ENCODE results near the gene SLC38A1. TPM values are rescaled to one million over a fixed set of nuclear protein-coding genes. Genes with fewer than 3 reads are reported as not detected.

SLC38A1 gene
- polyA plus RNA-seq, 1 of the 3 experiments (the other 2 are of a cell fraction) = 20.7 TPM

- no peaks in the 10 kb centered on the region; a peak in 1 of 4 replicates for H3K4me1 ChIP-seq (ENCODE audit: control insufficient read depth in 1 of 2, insufficient read depth in 2 of 2, low read depth in 1 of 2, low read length in 1 of 2)
- no peaks in the 10 kb centered on the region for H3K79me2 ChIP-seq (ENCODE audit: insufficient read depth)
- POLR2A ChIA-PET = no interaction called here
- H3K36me3 ChIP-seq (replicated peaks in 1 of 2; ENCODE audit: control insufficient read depth in 1 of 2, insufficient read depth in 2 of 2, low read length in 1 of 2) = peaks cover 15 to 17% of the 10 kb centered on the region in 2 experiments
- no peaks in the 10 kb centered on the region for H3K27me3 ChIP-seq (ENCODE audit: insufficient read depth)
- H3F3A ChIP-seq (replicated peaks; ENCODE audit: insufficient read depth) = peaks cover 7% of the 10 kb centered on the region
- H2AFZ ChIP-seq (ENCODE audit: low read depth) = no peak overlapping the region
- WGBS (ENCODE audit: low lambda C conversion rate) = 97% methylated on average over 3 of the region's 3 CpGs
- H3K27ac ChIP-seq (ENCODE audit: low read depth in 2 of 2, low read length in 1 of 2) = no peak overlapping the region
- no peaks in the 10 kb centered on the region for H3K9me3 ChIP-seq
- H3K9me2 ChIP-seq = no peaks in the 10 kb centered on the region
- CTCF ChIA-PET = interaction anchor here (1.2 kb wide), 1 partner anchor 33 kb away, joined by 3 read pairs; no protein-coding TSS in a partner anchor
- no peak overlapping the region for H3K4me2 ChIP-seq
- H4K20me1 ChIP-seq (ENCODE audit: insufficient read depth) = no peaks in the 10 kb centered on the region
- no peak overlapping the region for H3K9ac ChIP-seq
- no peak for DNase-seq
- TF ChIP-seq ELF1 (IDR thresholded peaks at IDR 0.05) (no peak), TCF12 (IDR thresholded peaks at IDR 0.05) (no peak), GABPA (IDR thresholded peaks at IDR 0.05; ENCODE audit: low read depth) (no peak), MEF2A (IDR thresholded peaks at IDR 0.05; ENCODE audit: borderline replicate concordance, low read depth) (no peak)
- no peak overlapping the region for H3K4me3 ChIP-seq (ENCODE audit: low read depth in 2 of 2, low read length in 1 of 2)
These were observed 82.8 kb downstream of the SLC38A1 start for GRCh38 chr12:46186088-46186487.

DNA sequence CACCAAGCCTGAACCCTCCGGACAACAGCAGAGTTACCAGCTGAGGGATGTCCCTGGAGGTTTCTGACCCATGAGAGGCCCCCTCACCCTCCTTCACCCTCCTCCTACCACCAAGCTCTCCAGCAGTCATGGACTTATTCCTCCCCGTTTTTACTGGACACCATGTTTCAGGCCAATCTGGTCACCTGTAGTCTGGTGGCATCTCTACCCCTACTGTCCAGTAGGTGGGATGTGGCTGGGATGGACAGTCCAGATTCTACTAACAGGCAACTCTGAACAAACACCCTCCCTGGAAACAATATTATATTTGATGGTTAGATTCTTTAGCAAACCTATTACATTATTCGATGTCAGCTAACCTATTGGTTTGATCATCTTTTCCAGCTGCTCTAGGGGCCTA lies 83.2 kb downstream of the SLC38A1 start:
- no peak overlapping the region for H2AFZ ChIP-seq (ENCODE audit: low read depth)
- H3K9me3 ChIP-seq = no peaks in the 10 kb centered on the region
- 87% methylated on average over 3 of the region's 3 CpGs for WGBS (ENCODE audit: low lambda C conversion rate)
- H4K20me1 ChIP-seq (ENCODE audit: insufficient read depth) = no peaks in the 10 kb centered on the region
- no peaks in the 10 kb centered on the region for H3K9me2 ChIP-seq
- H3K4me2 ChIP-seq = no peak overlapping the region
- TF ChIP-seq, protein P1, sequence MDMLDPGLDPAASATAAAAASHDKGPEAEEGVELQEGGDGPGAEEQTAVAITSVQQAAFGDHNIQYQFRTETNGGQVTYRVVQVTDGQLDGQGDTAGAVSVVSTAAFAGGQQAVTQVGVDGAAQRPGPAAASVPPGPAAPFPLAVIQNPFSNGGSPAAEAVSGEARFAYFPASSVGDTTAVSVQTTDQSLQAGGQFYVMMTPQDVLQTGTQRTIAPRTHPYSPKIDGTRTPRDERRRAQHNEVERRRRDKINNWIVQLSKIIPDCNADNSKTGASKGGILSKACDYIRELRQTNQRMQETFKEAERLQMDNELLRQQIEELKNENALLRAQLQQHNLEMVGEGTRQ (IDR thresholded peaks at IDR 0.05; ENCODE audit: borderline replicate concordance, low read depth, low read length) = no peak
- TF ChIP-seq RXRA (IDR thresholded peaks at IDR 0.05; ENCODE audit: borderline replicate concordance, low read depth) (no peak), ZBTB33 (IDR thresholded peaks at IDR 0.05; ENCODE audit: borderline replicate concordance, low read depth) (no peak), YY1 (IDR thresholded peaks at IDR 0.05; ENCODE audit: low read depth) (no peak), NRF1 (IDR thresholded peaks at IDR 0.05; ENCODE audit: low read depth, low read length) (no peak), EZH2phosphoT487 (IDR thresholded peaks at IDR 0.05; ENCODE audit: borderline replicate concordance, low read depth) (no peak), TAF1 (IDR thresholded peaks at IDR 0.05; ENCODE audit: borderline replicate concordance, low read depth, low read length) (no peak), FOSL2 (IDR thresholded peaks at IDR 0.05; ENCODE audit: borderline replicate concordance, low read depth) (no peak), PBX3 (IDR thresholded peaks at IDR 0.05) (no peak), MAX (IDR thresholded peaks at IDR 0.05; ENCODE audit: low read depth) (no peak), ELF1 (IDR thresholded peaks at IDR 0.05) (no peak), RAD21 (IDR thresholded peaks at IDR 0.05; ENCODE audit: low read length) (no peak), CHD2 (IDR thresholded peaks at IDR 0.05; ENCODE audit: low read length, partially characterized antibody) (no peak), JUND (IDR thresholded peaks at IDR 0.05) (no peak), NFIC (IDR thresholded peaks at IDR 0.05; ENCODE audit: borderline replicate concordance) (no peak), SIN3A (IDR thresholded peaks at IDR 0.05; ENCODE audit: borderline replicate concordance, low read depth, low read length) (no peak), FOXJ3 (CRISPR knock-in tag; IDR thresholded peaks at IDR 0.05) (no peak)
- TF ChIP-seq, protein P2, sequence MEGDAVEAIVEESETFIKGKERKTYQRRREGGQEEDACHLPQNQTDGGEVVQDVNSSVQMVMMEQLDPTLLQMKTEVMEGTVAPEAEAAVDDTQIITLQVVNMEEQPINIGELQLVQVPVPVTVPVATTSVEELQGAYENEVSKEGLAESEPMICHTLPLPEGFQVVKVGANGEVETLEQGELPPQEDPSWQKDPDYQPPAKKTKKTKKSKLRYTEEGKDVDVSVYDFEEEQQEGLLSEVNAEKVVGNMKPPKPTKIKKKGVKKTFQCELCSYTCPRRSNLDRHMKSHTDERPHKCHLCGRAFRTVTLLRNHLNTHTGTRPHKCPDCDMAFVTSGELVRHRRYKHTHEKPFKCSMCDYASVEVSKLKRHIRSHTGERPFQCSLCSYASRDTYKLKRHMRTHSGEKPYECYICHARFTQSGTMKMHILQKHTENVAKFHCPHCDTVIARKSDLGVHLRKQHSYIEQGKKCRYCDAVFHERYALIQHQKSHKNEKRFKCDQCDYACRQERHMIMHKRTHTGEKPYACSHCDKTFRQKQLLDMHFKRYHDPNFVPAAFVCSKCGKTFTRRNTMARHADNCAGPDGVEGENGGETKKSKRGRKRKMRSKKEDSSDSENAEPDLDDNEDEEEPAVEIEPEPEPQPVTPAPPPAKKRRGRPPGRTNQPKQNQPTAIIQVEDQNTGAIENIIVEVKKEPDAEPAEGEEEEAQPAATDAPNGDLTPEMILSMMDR (IDR thresholded peaks at IDR 0.05) = no peak
- H3K4me3 ChIP-seq (ENCODE audit: low read depth in 2 of 2, low read length in 1 of 2) = no peak overlapping the region
- ChIA-PET CTCF (interaction anchor here (1.2 kb wide), 2 partner anchors 12 to 33 kb away, joined by 3 to 4 read pairs; no protein-coding TSS in a partner anchor), POLR2A (no interaction called here)
- DNase-seq = no peak
- no peaks in the 10 kb centered on the region for H3K79me2 ChIP-seq (ENCODE audit: insufficient read depth)
- H3K4me1 ChIP-seq (ENCODE audit: control insufficient read depth in 1 of 2, insufficient read depth in 2 of 2, low read depth in 1 of 2, low read length in 1 of 2) = no peaks in the 10 kb centered on the region; a peak in 1 of 4 replicates
- H3K27ac ChIP-seq (ENCODE audit: low read depth in 2 of 2, low read length in 1 of 2) = no peak overlapping the region
- H3K9ac ChIP-seq = no peak overlapping the region
- peaks cover 11 to 17% of the 10 kb centered on the region in 2 experiments for H3K36me3 ChIP-seq (replicated peaks in 1 of 2; ENCODE audit: control insufficient read depth in 1 of 2, insufficient read depth in 2 of 2, low read length in 1 of 2)
- H3F3A ChIP-seq (replicated peaks; ENCODE audit: insufficient read depth) = peaks cover 8% of the 10 kb centered on the region
- H3K27me3 ChIP-seq (ENCODE audit: insufficient read depth) = no peaks in the 10 kb centered on the region

All from SK-N-SH (cell line).